A172 (cell line): Measurements from ENCODE around the gene GABRR3. TPM values are rescaled to one million over a fixed set of nuclear protein-coding genes. Genes with fewer than 3 reads are reported as not detected.

ENCODE experiments used
- DNase-seq: peaks from one replicate; pipeline ENCODE4 v3.0.0-alpha.2; 2015; ENCODE audit warnings: low spot score
- total RNA-seq: library from RNA; depleted of rRNA; stranded (reverse); fragments of >200 nt; shearing (Covaris generic); gene quantifications from 2 replicates; pipeline ENCODE4 v1.2.3, GENCODE V29; 2014; rRNA removed

GABRR3 gene
- total RNA-seq, 1 experiment from 2014 or later = not detected

DNA sequence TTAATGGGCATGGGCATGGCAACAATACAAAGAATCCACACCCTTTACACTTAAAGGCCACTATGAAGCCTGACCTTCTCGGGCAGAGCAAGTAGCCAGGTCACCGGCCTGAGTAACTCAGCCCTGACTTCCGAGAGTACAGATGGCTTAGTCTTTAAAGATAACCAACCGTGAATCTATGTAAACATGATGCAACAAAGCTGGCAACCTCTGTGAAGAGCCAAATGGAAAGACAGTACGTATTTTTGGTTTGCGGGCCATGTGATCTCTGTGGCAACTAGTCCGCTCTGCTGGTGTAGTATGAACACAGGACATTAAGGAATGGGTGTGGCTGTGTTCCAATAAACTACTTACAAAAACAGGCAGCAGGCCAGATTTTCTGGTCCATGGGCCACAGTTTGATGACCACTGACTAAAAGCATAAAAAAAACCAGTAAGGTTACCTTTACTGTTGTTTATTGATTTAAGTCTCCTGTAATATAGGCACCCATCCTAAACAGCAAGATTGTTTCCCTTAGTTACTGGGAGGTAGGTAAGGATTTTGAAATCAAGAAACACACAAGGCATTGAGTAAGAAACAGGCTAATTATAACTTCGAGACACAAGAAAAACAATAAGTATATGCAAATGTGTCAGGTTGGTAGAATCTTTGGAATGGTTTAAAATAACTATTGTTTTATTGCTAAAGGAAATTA, 77.4 kb downstream of the GABRR3 start:
- no peak for DNase-seq

DNA sequence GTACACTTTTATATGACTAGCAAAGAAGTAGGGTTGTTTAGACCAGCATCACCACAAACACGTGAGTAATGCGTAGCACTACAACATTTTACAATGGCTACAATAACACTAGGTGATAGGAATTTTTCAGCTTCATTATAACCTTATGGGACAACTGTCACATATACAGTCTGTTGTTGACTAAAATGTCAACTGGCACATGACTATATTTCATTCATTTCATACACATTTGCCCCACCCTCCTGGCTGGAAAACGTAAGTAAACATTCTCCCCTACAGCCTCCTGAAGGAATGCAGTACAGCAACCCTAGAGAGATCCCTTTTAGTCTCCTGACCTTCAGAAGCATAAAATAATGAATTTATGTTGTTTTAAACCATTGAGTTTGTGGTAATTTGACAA, 79.1 kb downstream of the GABRR3 start:
- no peak for DNase-seq

DNA sequence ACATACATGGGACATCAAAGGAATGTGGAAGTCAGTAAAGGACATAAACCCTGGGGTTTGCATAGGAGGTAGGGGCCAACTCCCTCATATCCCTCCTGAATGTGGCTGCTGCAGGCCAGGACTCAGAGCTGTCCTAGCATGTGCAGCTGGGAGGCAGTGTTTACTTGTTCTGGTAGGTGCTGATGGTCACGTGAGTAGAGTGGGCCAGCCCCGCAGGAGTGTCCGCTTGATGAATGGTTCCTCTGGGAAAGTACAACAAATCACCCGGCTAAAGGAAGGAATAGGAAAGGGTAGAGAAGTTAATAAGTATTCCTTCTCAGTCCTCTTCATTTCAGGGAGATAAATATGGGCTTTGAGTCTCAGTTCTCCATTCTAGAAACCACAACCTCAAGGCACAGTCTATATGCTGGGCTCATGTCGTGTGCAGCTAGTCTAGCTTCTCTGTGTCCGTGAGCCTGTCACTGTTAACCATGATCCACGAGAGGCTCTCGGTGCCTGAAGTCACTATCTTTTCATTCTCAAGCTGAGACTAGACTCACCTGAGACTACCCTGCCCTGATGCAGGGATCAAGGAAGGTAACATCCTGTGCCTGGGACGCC, 80.8 kb downstream of the GABRR3 start:
- no peak for DNase-seq

DNA sequence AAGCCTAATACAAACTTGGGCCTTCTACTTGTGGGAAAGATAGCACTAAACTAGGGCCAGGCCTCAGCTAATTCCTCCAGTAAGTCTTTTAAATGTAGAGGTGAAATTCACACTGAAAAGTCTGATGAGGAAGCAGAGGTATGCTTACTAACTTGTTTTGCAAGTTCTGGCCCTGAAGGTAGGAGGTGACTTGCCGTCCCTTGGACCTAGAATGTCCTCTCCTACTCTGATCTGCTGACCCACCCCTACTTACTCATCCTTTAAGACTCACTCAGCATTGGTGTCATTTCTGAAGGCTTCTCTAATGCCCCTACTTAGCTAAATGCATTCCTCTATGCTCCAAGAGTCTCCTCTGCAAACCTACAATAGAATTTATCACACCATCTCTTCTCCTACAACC, 82.2 kb downstream of the GABRR3 start:
- DNase-seq = no peak

DNA sequence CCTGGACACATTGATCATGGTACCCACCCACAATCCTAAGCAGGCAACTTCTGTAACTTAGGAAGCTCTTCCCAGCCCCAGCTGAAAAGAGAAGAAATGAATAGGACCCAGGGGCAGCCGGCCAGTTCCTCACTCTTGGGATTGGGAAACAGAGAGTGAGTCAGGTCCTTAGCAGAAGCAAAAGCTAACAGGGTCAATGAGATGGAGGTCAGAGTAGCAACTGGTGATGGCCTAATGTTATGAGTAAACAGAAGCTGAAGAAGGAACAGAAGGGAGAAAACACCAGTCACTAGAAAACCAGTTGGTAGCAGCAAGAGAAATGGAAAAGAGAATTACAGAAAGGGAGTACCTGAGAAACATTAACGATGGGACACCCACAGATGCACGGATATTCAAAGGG, 82.8 kb downstream of the GABRR3 start:
- DNase-seq = no peak

DNA sequence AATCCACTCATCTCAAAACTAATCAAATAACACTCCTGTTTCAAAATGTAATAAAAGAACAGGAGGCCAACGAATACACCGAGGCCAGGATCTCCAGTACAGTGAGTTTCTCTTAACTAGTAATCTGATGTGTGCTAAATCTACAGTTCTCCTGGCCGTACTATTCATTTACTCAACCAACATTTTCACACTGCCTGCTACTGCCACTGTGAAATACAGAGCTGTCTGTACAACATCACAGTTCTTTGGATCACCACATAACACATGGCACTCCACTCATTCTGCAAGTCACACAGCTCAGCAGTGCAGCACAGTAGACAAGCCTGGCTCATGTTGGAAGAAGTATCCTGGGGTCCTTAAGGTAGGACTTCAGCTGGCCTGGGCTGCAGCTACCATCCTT, 84.8 kb downstream of the GABRR3 start:
- DNase-seq = no peak

DNA sequence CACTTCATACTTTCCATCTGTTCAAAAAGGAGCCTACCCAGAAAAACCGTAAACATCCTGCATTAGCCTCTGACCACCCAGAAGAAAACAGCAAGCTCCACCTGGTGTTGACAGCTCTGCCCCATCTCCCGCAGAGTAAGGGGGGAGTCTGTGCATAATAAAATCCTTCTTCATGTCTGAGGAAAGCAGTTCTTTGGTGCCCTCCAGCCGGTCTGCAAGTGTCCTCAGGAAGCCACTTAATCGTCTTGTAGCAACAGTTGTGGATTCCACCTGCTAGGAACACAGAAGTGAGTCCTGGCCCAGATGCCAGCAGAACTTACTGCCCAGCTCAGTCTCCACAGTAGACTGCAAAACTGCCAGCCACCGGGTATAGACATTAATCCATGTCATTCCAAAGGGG, 85.4 kb downstream of the GABRR3 start:
- DNase-seq = no peak

DNA sequence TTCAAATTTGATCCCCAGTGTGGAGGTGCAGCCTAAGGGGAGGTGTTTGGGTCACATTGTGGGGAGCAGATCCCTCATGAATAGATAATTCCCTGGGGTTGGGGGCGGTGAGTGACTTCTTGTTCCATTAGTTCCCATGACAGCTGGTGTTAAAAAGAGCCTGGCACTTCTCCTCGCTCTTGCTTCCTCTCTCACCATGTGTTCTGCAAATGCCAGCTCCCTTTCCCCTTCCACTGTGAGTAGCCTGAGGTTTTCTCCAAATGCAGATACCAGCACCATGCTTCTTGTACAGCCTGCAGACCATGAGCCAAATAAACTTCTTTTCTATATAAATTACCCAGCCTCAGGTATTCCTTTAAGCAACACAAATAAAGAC, 86.0 kb downstream of the GABRR3 start:
- no peak for DNase-seq

DNA sequence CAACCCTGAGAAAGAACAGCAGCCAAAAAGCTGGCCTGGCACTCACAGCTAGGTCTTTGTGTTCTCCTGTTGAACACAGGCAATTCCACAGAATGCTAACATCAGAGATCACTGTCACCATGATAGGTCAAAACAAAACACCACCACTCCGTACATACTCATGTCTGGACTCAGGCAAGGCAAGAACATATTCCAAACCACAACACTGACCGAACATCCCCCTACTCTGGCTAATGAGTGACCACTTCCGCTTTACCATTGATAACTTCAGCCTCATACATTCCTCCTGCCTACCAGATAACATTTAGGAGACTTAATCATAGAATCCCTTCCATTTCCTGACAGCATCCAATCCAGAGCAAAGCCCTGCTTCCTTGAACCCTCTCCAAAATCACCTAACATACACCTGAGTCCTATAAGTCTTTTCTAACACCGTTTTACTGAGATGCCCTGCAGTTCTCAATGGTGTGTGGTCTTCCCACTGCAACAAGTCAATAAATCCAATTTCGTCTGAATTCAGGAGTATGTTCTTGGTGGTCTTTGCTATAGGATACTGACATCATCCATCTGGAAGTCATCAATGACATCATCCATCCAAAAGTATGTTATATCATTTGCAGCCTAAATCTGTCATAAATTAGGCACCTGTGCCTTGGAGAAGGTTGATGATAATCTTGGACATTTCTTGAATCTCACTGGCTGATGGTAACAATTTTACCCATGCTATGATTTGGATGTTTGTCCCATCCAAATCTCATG, 86.6 kb downstream of the GABRR3 start:
- no peak for DNase-seq

DNA sequence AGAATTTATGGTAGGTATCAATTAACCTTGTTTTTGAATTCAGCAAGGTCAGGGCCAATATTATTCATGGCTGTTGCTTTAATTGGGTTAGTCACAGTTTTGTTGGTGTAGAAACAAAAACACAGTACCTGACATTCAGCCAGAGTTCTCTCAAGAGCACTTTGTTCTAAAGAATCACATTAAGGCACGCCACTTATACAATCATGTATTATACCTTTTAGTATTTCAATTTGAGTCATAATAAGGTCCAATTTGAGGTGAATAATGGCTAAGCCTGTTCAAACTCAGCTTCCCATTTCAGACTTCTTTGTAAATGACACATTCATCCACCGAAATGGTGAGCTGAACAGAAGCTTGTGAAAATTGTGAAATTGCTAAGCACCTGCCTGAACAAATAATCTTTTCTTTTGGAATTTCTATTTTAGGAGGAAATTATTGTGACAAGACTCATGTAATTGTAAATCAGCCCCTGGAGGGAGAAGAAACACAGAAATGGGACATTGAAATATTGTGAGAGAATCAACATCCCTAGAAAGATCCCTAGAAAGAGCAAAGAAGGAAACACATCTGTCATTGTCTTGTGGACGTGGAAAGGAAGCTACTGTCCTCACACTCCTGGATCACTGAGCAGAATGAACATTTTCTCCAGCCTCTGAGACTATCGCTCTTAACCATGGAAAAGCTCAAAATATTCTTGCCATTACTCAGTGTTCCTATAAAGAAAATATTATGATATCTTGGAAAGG, 92.1 kb downstream of the GABRR3 start:
- no peak for DNase-seq

DNA sequence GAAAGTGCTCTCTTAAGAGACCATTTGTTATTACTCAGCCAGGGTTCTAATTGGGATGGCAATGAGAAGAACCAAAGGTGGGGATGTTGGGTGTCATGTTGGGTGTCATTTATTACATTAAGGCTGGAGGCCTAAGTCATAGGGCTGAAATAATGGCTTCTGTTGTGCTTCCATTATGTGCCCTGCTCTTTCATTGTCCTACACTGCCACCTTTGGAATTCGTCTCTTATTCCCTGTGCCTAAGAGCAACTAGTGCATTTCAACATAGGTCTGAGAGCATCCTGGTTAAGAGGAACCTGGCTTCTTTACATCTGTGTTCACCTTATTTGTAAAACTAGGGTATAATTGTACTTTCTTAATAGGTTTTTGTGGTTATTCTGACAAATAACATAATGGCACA, 95.1 kb downstream of the GABRR3 start:
- DNase-seq = no peak

DNA sequence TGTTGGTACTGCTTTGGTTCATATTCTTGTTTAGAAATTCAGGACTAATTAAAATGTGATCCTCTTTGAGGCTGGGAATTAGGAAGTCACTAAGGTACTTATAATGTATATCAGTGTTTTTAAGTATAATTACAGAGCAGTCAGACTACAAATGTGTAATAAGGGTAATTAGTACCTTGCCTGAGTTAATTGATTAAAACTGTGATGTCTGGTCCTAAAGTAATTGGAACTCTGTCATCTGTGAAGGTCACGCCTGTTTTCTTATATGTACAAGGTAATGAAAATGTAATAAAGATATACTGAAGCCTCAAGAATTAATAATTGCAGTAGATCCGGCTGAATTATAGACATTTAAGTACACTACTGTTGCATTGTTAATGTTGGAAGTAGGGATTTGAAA, 95.7 kb downstream of the GABRR3 start:
- DNase-seq = no peak

DNA sequence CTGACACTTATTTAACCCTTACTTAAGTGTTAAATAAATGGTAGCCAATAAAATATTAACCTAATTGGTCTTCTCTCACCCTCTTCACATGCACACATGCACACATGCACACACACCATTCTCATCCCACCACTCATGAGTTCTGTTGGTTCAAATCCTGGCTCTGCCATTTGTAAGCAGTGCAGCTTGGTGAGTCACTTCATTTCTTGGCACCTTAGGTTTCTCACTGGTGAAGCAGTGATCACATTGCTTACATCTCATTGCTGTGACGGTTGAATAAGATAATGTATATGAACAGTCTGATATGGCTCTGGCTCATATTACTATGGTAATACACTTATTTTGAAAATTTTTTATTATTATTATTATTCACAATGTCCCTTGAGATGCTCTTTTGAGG, 96.7 kb downstream of the GABRR3 start:
- DNase-seq = no peak

DNA sequence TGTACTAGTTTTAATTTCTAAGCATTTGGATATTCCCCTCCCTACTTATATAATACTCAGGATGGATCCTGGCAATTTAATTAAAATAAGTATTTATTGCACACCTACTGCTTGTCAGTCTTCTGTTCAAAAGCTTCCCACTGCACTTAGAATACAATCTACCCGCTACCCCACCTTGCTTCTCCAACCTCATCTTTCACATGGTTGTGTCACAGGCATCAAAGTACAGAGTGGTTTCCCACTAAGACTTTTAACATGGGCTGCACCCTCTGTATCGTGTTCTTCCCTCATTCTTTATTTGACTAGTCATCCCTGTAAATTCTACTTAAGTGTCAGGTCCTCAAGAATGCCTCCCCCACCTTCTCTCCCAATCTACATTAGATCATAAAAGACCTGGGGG, 97.9 kb downstream of the GABRR3 start:
- DNase-seq = peak; percentile 10

DNA sequence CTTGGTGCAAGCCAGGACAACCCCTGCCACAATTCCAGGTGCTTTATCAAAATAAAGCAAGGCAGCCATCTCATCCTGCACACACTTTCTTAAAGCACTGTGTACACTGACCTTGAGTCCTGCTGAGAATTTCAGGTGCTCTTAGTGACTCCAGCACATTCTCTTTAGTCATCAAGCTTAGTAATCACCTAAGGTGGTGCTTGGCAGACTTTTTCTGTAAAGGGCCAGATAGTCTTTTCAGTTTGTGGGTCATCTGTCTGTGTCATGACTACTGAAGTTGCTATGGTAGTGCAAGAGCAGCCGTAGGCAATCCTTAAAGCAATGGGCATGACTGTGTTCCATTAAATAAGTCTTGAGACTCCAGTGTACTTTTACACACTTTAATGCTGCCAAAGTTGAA, 99.3 kb downstream of the GABRR3 start:
- no peak for DNase-seq

Other genes starting within 250 kb of the GABRR3 start
- gene CRYBG3, start 213.3 kb downstream of the GABRR3 start, total RNA-seq = 9.2 and 11.7 TPM in 2 replicates
- gene RIOX2, start 62.9 kb downstream of the GABRR3 start, total RNA-seq = 36.4 and 42.3 TPM in 2 replicates
- not detected in 2 replicates for gene OR5AC2, start 51.9 kb upstream of the GABRR3 start, total RNA-seq
- not detected in 2 replicates for gene OR5H1, start 95.4 kb upstream of the GABRR3 start, total RNA-seq
- gene OR5H14, start 112.2 kb upstream of the GABRR3 start, total RNA-seq = not detected in 2 replicates
- not detected in 2 replicates for gene OR5H15, start 131.4 kb upstream of the GABRR3 start, total RNA-seq
- gene OR5H6, start 228.9 kb upstream of the GABRR3 start, total RNA-seq = not detected in 2 replicates
- gene OR5H2, start 247.2 kb upstream of the GABRR3 start, total RNA-seq = not detected in 2 replicates